NCI-H187 (cell line): ENCODE results near the gene PLXNB3.

Experiments used
- DNase-seq, 2 experiments: peaks; one replicate each; lab custom pipeline; 2025; lab: John Stamatoyannopoulos, UW

The PLXNB3 gene

DNA sequence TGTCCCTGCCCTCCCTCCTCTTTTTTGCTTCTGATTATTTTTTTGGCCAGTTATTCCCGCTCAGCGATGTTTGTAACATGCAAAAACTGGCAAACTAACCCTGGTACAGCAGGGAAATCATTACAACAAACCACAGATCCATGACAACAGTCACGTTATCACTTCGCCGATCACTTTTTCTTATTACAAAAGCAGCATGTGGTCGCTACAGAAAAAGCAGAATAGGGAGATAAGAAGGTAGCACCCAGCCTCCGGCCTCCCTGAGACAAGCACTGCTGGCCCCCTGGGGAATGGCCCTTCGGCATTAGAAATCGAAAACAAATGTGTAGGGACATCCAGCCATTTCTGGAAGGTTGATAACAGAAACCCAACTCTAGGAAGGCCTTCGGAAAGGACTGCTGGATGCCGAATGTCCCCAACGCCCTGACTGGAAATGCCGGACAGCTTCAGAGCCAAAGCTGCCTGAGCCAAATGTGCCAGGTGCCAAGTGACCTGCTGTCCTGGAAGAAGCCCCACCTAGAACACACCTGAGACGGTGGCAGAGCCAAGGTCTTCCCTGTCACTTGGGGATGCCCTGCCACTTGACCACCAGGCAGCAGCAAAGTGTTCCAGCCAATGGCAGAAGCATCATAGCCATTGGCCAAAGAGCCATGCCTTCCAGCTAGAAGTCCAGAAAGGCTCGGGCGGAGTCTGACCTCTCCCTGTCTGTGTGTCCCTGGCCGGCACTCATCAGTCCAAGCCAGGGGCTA, 27.2 kb downstream of the PLXNB3 start:
- DNase-seq, result no peak

DNA sequence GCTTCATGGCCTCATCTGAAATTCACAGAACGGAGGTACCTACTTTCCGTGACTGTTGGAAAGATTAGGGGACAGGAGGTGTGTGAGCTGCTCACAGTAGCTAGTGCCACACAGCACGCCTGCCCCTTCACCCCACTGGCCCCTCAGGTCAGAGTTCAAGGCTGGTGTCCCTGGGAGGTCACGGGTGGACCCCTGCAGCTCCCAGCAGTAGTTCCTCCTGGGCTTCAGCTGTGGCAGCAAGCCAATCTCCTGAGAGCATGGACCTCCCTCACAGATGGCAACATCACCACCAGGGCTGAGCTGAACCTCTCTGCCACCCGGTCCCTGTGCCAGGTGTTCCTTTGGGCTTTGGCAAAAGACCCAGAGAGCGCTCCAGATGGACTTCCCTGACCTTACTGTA, 28.3 kb downstream of the PLXNB3 start:
- DNase-seq, result no peak

DNA sequence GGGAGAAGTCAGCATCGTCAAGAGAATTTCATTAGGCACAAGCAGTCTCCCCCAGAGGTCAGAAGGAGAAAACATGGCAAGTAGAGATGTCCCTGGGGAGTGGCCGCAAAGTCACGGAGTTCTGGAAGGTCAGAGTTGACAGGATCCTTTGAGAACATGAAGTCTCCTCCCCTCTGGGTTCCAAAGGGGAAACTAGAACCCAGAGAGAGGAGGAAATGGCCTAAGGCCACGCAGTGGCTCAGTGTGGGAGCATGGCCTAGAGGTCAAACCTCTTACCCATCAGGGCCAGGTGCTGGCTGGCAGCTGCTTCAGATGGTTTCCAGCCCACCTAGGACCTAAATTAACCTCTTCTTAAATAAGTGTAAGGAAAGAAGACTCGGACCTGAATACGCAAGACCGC, 29.2 kb downstream of the PLXNB3 start:
- DNase-seq, result no peak

DNA sequence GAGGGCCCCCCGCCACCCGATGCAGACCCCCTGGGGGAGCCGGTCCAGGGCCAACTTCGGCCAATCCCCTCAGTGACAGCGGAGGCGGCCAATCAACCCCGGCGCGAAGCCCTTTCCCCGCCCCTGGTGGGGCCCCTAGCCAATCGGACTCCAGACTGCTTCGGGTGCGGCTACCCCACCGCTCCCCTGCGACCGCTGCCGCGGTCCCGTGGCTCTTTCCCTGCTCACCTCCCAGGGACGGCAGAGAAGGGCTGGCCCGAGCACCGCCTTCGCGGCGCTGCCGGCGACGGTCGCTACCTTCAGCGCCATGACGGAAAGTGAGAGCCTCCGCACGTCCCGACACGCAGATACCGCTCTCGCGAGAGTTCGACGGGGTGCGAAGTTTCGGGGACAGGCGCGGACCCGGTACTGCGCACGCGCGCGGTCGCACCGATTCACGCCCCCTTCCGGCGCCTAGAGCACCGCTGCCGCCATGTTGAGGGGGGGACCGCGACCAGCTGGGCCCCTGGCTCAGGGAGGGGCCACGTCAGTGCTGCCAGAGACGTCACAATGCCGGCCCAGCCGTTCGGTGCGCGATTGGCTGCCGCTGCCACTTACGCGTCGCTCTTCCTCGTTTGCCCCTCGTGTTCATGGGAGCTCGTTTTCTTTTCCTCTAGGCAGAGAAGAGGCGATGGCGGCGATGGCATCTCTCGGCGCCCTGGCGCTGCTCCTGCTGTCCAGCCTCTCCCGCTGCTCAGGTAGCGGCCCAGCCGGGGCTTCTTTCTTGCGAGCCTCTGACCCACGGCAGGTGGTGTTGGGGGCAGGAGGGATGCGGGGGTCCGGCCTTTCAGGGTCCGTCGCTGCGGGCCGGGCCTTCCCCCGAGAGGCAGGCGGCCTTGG, 30.2 kb downstream of the PLXNB3 start, which contains the start of the genes IDH3G and SSR4:
TSS of gene IDH3G (minus strand) at position 358 of the 879 bp plus-strand sequence. CDS start at position 309, 49 bp downstream.
TSS of gene SSR4 (plus strand) at position 651 of the 879 bp plus-strand sequence. CDS start at position 671, 20 bp downstream.
- DNase-seq, result peak; percentile 94 to 96

DNA sequence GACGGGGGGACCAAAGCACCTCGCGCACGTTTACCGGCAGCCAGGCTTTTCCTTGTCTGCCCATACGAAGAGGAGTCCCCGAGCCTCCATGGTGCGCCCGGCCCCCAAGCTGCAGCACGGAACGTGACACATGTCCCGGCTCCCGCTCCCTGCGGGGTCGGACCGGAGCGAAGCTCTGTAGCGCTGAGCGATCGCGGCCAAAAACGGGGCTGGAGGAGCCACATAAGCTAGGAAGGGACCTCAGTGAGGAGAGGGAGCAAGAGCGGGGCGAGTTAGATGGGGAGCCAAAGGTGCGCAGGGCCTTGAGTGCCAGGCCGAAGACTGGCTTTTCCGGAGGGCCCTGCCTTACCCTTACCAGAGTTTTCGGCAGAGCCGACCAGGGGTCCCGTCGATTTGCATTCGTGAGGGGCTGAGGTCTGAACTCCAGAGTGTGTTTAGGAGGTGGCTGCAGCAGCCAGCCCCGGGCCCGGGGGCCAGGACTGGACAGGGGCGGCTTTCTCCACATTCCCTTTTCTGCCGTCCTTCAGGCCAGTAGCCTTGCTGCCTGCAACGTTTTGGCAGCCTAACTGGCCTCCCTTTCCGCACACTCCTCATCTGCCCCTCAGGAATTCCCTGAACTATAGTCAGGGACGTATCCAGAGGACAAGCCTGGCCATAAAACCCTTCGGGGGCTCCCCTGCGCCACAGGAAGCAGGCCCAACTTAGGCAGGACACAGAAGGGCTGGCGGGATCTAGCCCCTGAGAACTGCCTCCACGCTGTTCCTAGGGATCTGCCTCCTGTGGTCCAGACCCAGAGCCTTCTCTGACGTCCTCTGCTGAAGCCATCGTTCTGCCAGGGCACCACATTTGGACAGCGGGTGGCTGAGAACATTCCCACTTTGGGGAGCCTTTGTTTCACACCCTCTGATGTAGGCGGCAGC, 31.1 kb downstream of the PLXNB3 start:
- no peak for DNase-seq

DNA sequence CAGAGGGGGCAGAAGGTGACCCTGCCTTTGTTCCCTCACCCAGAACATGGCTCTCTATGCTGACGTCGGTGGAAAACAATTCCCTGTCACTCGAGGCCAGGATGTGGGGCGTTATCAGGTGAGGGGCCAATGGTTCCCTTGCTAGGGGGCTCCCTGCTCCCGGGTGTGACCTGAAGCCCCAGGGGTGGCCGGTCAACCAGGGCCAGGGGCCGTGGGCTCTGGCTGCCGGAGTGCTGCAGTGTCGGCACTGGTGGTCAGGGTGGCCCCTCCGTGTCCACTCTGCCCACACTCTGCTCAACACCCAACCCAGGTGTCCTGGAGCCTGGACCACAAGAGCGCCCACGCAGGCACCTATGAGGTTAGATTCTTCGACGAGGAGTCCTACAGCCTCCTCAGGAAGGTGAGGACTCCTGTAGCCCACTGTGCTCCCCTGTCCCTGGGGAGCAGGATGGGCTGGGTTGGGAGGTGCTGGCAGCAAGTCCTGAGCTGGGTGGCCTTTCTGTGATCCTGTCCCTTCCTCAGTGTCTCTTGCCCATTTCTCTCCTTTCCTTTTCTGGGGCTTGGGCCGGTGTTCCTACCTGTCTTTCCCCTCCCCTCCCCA, 33.5 kb downstream of the PLXNB3 start:
- no peak for DNase-seq

DNA sequence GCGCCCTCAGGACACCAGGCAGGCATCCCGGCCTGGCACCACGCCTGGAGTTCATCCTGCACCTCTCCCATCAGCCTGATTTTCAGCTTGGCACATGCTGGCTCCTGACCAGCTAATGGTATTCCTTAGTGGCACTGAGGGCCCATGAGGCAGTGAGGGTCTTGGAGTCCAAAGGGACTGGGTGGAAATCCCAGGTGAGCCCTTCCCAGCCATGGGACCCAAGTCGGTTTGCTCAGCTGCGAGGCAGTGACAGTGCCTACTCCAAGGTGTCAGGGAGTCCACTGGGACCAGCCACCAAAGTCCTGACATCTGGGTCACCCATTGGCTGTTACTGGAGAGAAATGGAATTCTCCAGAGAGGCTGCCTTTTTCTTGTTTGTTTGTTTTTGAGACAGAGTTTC, 35.3 kb downstream of the PLXNB3 start:
- no peak for DNase-seq

DNA sequence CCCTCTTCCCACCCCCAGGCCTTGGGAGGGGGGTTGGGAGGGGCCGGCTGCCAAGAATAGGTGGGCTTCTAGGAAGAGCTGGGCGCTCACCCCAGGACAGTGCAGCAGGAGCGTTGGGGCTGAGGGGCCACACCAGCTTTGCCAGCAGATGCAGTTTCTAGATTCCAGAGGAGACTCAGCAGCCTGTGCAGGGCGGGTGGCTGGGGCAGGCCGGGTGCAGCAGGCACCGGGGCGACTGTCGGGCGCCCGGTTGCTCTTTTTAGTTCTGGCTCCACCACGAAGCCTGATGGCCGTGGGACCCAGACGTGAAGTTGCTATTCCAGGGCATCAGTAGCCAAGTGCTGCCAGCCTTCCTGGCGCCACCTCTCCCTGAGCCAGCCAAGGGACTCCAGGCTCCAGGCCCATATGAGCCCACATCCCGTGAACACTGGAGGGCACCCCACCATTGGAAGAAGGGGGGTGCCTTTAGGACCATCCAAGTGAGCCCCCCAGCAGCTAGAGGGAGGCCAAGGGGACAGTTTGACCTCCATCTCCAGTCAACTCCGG, 36.2 kb downstream of the PLXNB3 start:
- DNase-seq, result no peak

DNA sequence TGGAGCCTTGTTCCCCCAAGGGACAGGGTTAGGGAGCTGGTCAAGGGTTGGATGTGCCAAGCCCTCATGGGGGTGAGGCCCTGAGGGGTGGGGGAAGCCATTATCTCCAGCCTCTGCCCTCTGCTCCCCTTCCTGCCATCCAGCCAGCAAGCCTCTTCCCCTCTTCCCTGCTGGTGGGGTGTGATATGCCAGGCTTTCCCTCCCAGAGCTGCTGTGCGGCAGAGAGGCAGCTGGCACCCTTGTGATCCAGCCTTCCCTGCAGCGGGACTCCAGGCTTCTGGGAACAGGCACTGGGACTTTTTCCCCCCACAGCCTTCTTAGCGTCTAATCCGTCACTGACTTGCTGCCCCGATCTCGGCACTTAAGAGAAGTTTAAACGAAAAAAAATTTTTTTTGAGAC, 36.7 kb downstream of the PLXNB3 start:
- DNase-seq, result no peak

DNA sequence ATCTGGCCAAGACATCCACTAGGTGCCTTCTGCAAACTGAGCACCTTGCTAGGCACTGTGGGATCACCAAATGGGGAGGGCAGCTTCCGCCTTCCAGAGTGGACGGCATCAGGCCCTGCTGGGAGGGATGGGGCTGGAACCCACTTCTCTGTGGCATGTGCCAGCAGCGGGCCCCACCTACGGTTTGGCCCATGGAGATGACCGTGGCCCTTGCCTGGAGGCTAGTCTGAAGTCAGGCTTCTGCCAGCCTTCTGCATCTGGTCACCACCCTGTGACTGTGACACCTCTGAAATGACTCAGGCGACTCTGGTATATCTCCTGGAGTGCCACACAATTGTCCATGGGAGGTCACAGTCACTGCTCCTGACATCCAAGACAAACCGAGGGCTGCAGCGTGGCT, 37.6 kb downstream of the PLXNB3 start:
- no peak for DNase-seq

DNA sequence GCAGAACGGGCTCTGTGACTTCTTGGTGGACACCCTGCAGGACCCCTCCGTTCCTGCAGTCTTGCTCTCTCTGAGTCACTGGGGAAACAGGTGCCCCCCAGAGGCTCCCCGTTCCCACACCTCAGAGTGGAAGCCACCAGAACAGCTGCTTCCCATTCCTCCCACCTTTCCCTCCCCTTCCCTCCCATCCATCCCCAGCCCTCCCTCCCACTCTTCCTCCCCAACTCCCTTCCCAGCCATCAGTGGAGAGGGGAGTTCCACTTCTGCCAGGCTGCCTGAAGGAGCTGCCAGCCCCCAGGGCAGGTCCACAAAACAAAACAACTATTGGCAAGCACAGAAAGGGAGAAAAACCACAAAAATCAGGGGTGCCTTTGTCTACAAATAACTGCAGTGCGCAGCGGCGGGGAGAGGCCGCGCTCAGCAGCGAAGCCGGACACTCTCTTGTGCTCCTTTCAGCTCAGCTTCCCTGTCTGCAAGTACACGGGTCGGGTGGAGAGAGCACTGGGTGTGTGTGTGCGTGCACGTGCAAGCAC, 38.5 kb downstream of the PLXNB3 start:
- no peak for DNase-seq

DNA sequence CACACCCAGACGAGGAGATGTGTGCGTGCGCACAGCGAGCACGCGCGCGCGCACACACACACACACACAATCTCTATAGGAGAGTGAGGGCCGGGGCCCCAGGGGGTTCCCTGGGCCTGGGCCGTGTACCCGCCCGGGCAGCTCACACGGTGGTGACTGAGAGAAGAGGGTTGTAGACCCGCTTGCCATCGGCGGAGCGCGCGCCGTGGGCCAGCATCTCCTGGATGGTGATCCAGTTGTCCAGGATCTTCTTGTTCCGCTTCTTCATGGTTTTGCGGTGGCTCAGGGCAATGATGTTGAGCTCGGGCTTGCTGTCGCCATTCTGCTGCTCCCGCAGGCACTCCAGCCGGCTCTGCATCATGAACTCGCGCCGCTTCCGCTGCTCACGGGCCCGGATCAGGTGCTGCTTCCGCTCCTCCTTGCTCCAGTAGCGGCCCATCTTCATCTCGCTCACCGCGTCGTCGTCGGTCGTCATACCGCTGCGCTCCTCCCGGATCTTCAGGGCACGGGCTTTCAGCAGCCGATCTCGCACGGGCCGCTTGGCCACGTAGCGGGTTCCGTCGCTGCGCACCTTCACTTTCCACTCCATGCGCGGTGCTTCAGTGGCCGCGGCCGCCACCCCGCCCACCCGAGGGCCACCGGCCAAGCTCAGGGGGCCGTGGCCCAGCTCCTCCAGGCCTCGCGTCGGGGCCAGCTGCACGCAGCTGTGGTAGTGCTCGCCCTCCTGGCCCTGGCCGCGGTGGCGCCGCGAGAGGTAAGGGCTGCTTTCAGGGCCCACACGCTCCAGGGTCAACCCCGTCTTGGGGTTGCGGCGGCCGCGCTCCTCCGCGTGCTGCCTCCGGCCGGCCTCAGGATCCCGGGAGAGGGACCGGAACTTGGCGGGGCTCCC, 39.4 kb downstream of the PLXNB3 start:
- no peak for DNase-seq

DNA sequence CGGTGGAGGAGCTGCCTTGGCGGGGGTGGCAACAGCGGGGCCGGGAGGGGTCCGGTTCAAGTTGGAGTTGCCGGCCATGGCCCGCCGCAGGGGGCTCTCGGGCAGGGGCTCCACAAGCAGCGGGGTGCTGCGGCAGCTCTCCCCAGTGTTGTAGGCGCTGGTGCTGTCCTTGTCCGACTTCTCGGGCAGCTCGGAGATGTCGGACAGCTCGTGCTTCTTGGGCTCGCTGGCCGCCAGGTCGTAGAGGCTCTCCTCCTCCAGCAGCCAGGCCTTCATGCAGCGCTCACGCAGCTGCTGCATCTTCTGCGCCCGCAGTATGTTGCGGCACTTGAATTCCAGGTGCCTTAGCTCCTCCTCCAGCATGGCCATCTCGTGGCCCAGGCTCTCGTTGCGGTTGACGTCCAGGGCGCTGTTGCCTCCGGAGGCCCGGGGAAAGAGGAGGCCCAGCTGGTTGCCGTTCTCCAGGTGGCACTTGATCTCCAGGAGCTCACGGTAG, 40.1 kb downstream of the PLXNB3 start:
- DNase-seq, result no peak

DNA sequence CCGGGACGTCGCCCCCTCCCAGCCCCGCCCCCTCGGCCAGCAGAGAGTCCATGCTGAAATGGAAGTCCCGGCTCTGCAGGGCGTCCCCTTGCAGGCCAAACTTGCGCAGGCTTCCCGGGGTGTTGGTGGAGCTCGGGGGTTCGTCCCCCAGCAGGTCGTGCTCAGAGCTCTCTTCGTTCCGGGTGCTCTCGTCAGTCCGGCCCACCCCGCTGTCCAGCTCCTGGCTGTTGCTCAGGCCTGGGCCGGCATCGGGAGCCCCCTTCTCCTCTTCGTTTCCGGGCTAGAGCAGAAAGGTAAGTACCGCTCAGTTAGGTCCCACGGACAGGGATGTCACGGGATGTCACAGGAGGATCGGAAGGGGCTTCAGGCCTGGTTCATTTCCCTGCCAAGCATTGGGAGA, 40.6 kb downstream of the PLXNB3 start:
- DNase-seq, result no peak

DNA sequence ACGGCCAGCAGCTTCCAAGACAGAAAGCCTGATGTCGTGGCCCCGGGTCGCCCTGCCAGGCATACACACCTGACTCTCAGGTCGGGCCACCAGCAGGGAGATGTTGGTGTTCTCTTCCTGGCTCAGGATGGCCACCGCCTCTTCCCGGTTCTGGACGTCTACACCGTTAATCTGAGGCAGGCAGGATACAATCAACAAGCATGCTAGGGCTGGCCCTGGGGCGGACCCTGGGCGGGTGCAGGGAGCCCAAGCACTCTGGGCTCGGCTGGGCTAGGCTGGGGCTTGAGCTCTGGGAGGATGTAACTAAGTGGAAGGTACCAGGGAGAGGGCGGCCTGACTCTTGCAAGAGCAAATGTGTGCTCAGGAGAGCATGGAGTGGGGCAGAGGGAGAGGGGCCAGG, 41.4 kb downstream of the PLXNB3 start:
- DNase-seq, result no peak

DNA sequence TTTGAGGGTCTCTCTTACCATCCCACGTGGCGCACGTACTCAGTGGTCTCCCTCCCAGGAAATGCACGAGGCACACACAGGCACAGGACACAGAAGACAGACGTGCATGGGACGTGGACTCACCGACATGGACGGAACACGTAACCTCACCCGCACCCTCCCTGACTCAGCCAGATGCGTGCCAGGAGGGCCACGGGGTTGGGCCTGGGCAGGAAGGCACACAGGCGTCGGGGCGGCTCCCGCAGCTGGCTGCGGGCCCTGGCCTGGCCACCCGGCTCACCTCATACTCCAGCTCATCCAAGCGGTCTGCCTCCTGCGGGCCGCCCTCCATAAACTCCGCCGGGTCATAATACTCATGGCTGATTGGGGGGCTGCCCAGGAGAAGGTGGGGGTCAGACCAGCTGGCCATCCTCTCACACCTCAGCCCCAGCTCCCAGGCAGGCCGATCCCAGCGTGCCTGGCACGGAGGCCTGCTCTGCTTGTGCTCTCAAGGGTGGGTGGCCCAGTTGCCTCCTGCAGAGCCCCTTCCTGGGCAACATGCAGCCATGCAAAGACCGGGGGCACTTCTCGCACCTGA, 43.0 kb downstream of the PLXNB3 start:
- DNase-seq, result no peak

DNA sequence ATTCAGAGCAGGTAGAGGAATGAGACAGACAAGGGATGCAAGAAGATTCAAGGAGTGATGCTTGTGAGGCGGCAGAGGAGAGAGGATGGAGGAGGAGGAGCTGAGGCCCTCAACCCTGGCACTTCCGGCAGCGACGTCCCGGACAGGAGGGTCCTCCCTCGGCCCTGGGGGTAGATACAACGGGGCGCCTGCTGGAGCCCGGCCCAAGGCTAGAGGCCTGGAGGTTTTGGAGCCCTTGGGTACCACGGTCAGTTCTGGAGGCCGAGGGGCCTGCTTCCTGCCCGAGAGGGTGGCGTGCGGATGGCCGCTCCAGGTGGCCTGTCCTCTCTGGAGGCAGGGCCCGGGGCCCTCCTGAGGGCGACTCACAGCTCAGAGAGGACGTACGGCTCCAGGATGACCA, 43.9 kb downstream of the PLXNB3 start:
- no peak for DNase-seq

DNA sequence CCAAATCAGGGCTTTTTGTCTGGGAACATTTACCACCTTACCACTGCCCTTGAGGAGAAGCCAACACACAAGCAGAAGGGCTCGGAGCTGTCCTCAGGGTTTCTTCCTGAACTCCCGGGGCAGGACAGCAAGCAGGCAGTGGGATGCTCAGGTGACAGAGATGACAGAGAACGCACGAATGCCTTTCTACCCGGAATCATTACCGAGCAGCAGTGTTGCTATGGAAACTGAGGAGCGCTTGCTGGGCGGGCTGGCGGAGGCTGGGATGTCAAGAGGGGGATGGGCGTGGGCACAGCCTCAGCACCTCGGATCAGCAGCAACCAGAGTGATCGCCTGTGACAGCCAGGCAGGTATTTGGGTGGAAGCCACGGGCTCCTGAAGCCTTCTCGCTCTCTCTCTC, 48.2 kb downstream of the PLXNB3 start:
- DNase-seq, result peak in 1 of 2 experiments; percentile 35

DNA sequence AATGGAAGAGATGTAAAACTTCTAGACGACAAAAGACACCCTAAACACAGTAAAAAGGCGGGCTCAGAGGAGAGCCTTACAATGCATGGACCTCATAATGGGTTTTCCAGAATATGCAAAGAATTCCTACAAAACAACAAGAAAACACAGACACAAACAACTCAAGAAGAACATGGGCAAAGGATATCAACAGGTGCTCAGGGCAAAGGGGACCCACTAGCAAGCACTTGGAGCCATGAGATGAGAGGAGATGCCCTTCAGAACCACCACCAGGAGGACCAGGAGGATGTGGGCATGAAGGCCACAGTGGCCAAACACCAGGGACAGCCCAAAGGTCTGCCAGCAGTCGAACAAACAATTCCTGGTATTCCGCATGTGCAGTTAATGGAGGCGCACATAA, 49.1 kb downstream of the PLXNB3 start:
- no peak for DNase-seq
